ENCODE results near the gene GLB1L3.
"Not testable (repeated sequence)": the region's sequence is repeated elsewhere in the genome, so short reads cannot be mapped to it uniquely, and the experiment has no call there.

The GLB1L3 gene

GRCh38 chr11:134344497-134345236, 68.5 kb downstream of the GLB1L3 start:
- DNase-seq (ENCODE audit: low spot score): not testable (repeated sequence)

- DNase-seq (ENCODE audit: low spot score): no peak
These were observed 69.0 kb downstream of the GLB1L3 start for GRCh38 chr11:134345237-134345550.

GRCh38 chr11:134346101-134346975, 70.2 kb downstream of the GLB1L3 start:
- DNase-seq (ENCODE audit: low spot score): no peak

- DNase-seq (ENCODE audit: low spot score): no peak
These were observed 70.8 kb downstream of the GLB1L3 start for GRCh38 chr11:134346976-134347350.

GRCh38 chr11:134347441-134347840, 71.3 kb downstream of the GLB1L3 start:
- DNase-seq (ENCODE audit: low spot score): no peak

- DNase-seq (ENCODE audit: low spot score): no peak
These were observed 73.1 kb downstream of the GLB1L3 start for GRCh38 chr11:134349109-134349801.

- DNase-seq (ENCODE audit: low spot score): no peak
These were observed 73.7 kb downstream of the GLB1L3 start for GRCh38 chr11:134349802-134350355.

GRCh38 chr11:134350381-134350780, 74.2 kb downstream of the GLB1L3 start:
- DNase-seq (ENCODE audit: low spot score): no peak

GRCh38 chr11:134352111-134352510, 75.9 kb downstream of the GLB1L3 start:
- no peak for DNase-seq (ENCODE audit: low spot score)

- no peak for DNase-seq (ENCODE audit: low spot score)
These were observed 79.0 kb downstream of the GLB1L3 start for GRCh38 chr11:134355136-134355535.

- DNase-seq (ENCODE audit: low spot score): no peak
These were observed 79.5 kb downstream of the GLB1L3 start for GRCh38 chr11:134355656-134356055.

- DNase-seq (ENCODE audit: low spot score): no peak
These were observed 80.7 kb downstream of the GLB1L3 start for GRCh38 chr11:134356656-134357544.

GRCh38 chr11:134357545-134357839, 81.3 kb downstream of the GLB1L3 start:
- no peak for DNase-seq (ENCODE audit: low spot score)

GRCh38 chr11:134358165-134358855, 82.1 kb downstream of the GLB1L3 start:
- no peak for DNase-seq (ENCODE audit: low spot score)

GRCh38 chr11:134358856-134359490, 82.8 kb downstream of the GLB1L3 start:
- DNase-seq (ENCODE audit: low spot score): no peak

GRCh38 chr11:134359646-134360045, 83.5 kb downstream of the GLB1L3 start:
- DNase-seq (ENCODE audit: low spot score): no peak

- peak; percentile 15 for DNase-seq (ENCODE audit: low spot score)
These were observed 84.1 kb downstream of the GLB1L3 start for GRCh38 chr11:134360050-134360835.

- DNase-seq (ENCODE audit: low spot score): no peak
These were observed 85.5 kb downstream of the GLB1L3 start for GRCh38 chr11:134361661-134362060.

- no peak for DNase-seq (ENCODE audit: low spot score)
These were observed 86.2 kb downstream of the GLB1L3 start for GRCh38 chr11:134362192-134362901.
